Esophagus (tissue), 2 donors: ENCODE data around the gene HSDL2. TPM values are rescaled to one million over a fixed set of nuclear protein-coding genes. Genes with fewer than 3 reads are reported as not detected.
"Not testable (repeated sequence)": the region's sequence is repeated elsewhere in the genome, so short reads cannot be mapped to it uniquely, and the experiment has no call there.

ENCODE experiments used
- H3K27ac ChIP-seq, 2 donors: one replicate each; pipeline ENCODE4 v1.5.1; 2013; ENCODE audit warnings: low read depth in 2 of 2, mild to moderate bottlenecking in 2 of 2, inconsistent platforms in 1 of 2, low read length in 1 of 2, moderate library complexity in 1 of 2
- H3K27me3 ChIP-seq, 2 donors: one replicate each; pipeline ENCODE4 v1.6.1; 2013; ENCODE audit warnings: low read length in 2 of 2, control low read depth in 1 of 2, mild to moderate bottlenecking in 1 of 2; ENCODE audit not compliant: insufficient read depth in 2 of 2, control insufficient read depth in 1 of 2
- H3K36me3 ChIP-seq, 2 donors: one replicate each; pipeline ENCODE4 v1.6.1; 2013; ENCODE audit warnings: low read length in 1 of 2; ENCODE audit not compliant: control insufficient read depth in 2 of 2, insufficient read depth in 2 of 2
- H3K4me1 ChIP-seq, 2 donors: one replicate each; pipeline ENCODE4 v1.6.1; 2013; ENCODE audit warnings: low read length in 1 of 2; ENCODE audit not compliant: control insufficient read depth in 2 of 2, insufficient read depth in 2 of 2
- H3K4me3 ChIP-seq, 2 donors: one replicate each; pipeline ENCODE4 v1.5.1; 2013; ENCODE audit warnings: low read length in 2 of 2, mild to moderate bottlenecking in 2 of 2, low read depth in 1 of 2, moderate library complexity in 1 of 2
- H3K9me3 ChIP-seq, 2 donors: one replicate each; pipeline ENCODE4 v1.6.1; 2013; ENCODE audit warnings: mild to moderate bottlenecking in 2 of 2, low read depth in 1 of 2, low read length in 1 of 2, moderate library complexity in 1 of 2; ENCODE audit not compliant: control insufficient read depth in 2 of 2, insufficient read depth in 1 of 2
- WGBS, 2 donors: extraction: QIAGEN DNeasy Blood & Tissue Kit; methylation state at CpG; one replicate each; pipeline ENCODE4 v1.1.7; 2013; 5-methylcytosine and 5-hydroxymethylcytosine counted together
- polyA plus RNA-seq, 2 donors: library from polyadenylated mRNA; stranded (reverse); fragments of 200-250 nt; gene quantifications; one replicate each; pipeline ENCODE4 v1.2.3, GENCODE V29; 2013
- donor health status: healthy with polysubstance abuse.
- donor health status: Bipolar disorder and iron deficiency.

The HSDL2 gene
- polyA plus RNA-seq, 2 donors: 19.4 to 22.0 TPM

- peak overlapping the region in 1 of 2 donors; percentile 51 for H3K27ac ChIP-seq
- no peaks in the 10 kb centered on the region for H3K27me3 ChIP-seq
- 50 to 61% methylated on average over 5 of the region's 5 CpGs for WGBS, 2 donors
- peaks cover 0 to 4% of the 10 kb centered on the region in 2 donors for H3K4me1 ChIP-seq
- no peaks in the 10 kb centered on the region for H3K36me3 ChIP-seq
- no peak overlapping the region for H3K4me3 ChIP-seq
- no peaks in the 10 kb centered on the region for H3K9me3 ChIP-seq
Observed at GRCh38 chr9:112384690-112385089, 4.8 kb downstream of the HSDL2 start.

- Histone ChIP-seq H3K4me1 (no peaks in the 10 kb centered on the region), H3K27me3 (no peaks in the 10 kb centered on the region), H3K36me3 (no peaks in the 10 kb centered on the region), H3K9me3 (no peaks in the 10 kb centered on the region), H3K27ac (no peak overlapping the region), H3K4me3 (no peak overlapping the region)
- 88 to 89% methylated on average over 3 of the region's 3 CpGs for WGBS, 2 donors
Observed at GRCh38 chr9:112387115-112387514, 7.2 kb downstream of the HSDL2 start.

DNA sequence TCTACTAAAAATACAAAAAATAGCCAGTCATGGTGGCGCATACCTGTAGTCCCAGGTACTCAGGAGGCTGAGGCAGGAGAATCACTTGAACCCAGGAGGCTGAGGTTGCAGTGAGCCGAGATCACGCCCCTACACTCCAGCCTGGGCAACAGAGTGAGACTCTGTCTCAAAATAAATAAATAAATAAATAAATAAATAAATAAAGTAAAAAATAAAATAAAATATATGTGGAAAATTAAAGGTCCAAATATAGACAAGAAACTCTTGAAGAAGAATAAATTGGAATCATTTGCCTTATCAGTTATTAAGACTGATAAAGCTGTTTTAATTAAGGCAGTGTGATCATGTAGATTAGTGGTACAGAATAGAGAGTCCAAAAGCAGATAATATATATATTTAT, 10.0 kb downstream of the HSDL2 start:
- H3K36me3 ChIP-seq, H3K27ac ChIP-seq, H3K9me3 ChIP-seq, H3K27me3 ChIP-seq, H3K4me3 ChIP-seq, H3K4me1 ChIP-seq: not testable (repeated sequence)
- 98% methylated on average over 3 of the region's 3 CpGs for WGBS, 2 donors

- H3K36me3 ChIP-seq, H3K4me3 ChIP-seq, H3K27ac ChIP-seq, H3K9me3 ChIP-seq, H3K27me3 ChIP-seq, H3K4me1 ChIP-seq: not testable (repeated sequence)
- 82 to 88% methylated on average over 4 of the region's 4 CpGs for WGBS, 2 donors
Observed at GRCh38 chr9:112391936-112392560, 12.1 kb downstream of the HSDL2 start.

DNA sequence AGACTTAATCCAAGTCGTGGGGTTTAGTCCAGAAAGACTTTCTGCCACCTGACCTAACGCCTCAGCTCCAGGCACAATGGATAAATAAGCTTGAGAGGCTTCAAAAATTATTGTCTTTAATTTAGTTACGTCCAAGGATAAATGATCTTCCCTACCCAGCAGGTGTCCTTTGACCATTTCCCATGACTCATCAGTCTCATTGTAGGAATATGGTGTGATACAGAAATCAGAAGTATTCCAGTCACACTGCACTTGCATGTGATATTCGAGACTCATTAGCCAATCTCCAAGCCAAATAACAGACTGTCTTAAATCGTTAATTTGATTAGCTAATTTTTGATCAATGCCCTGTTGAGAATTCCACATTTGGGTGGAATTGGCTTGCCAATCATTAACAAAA, 13.2 kb downstream of the HSDL2 start:
- H3K4me1 ChIP-seq: not testable (repeated sequence)
- 90 to 93% methylated on average over 5 of the region's 5 CpGs for WGBS, 2 donors

GRCh38 chr9:112396416-112396815, 16.5 kb downstream of the HSDL2 start:
- 87 to 96% methylated on average over 6 of the region's 6 CpGs for WGBS, 2 donors
- Histone ChIP-seq H3K36me3 (no peaks in the 10 kb centered on the region), H3K9me3 (peaks cover 0 to 2% of the 10 kb centered on the region in 2 donors), H3K4me3 (no peak overlapping the region), H3K27me3 (no peaks in the 10 kb centered on the region), H3K27ac (no peak overlapping the region), H3K4me1 (no peaks in the 10 kb centered on the region)

More for the DNA sequence above, 13.2 kb downstream of the HSDL2 start:
- H3K4me3 ChIP-seq, H3K9me3 ChIP-seq, H3K27ac ChIP-seq, H3K27me3 ChIP-seq, H3K36me3 ChIP-seq: not testable (repeated sequence)

DNA sequence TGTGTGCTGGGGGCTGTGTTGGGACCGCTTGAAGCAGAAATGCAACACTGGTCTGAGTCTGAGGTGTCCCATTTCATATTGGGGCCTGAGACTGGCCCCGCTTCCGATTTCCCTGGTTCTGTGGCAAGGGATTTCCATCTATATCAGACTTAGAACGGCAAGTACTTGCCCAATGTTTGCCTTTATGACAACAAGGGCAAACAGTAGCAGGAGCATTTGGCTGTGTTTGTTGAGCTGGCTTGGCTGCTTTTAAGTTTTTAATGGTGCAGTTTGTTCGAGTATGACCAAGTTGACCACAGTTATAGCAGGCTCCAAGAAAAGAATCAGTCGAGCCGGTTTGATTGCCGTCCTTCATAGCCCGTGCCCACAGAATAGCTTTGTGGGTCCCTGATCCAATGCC, 17.0 kb downstream of the HSDL2 start:
- no peaks in the 10 kb centered on the region for H3K4me1 ChIP-seq
- no peak overlapping the region for H3K27ac ChIP-seq
- no peak overlapping the region for H3K4me3 ChIP-seq
- 93 to 96% methylated on average over 9 of the region's 9 CpGs for WGBS, 2 donors
- no peaks in the 10 kb centered on the region for H3K27me3 ChIP-seq
- H3K36me3 ChIP-seq: no peaks in the 10 kb centered on the region
- H3K9me3 ChIP-seq: peaks cover 0 to 2% of the 10 kb centered on the region in 2 donors

GRCh38 chr9:112401175-112401815, 21.4 kb downstream of the HSDL2 start:
- no peak overlapping the region for H3K4me3 ChIP-seq
- WGBS, 2 donors: 92 to 94% methylated on average over 6 of the region's 6 CpGs
- H3K27ac ChIP-seq: no peak overlapping the region
- H3K36me3 ChIP-seq: no peaks in the 10 kb centered on the region
- no peaks in the 10 kb centered on the region for H3K27me3 ChIP-seq
- no peaks in the 10 kb centered on the region for H3K4me1 ChIP-seq
- H3K9me3 ChIP-seq: peaks cover 0 to 2% of the 10 kb centered on the region in 2 donors

- Histone ChIP-seq H3K9me3 (no peaks in the 10 kb centered on the region), H3K36me3 (peaks cover 0 to 2% of the 10 kb centered on the region in 2 donors), H3K27me3 (no peaks in the 10 kb centered on the region), H3K27ac (no peak overlapping the region), H3K4me3 (no peak overlapping the region), H3K4me1 (no peaks in the 10 kb centered on the region)
- WGBS, 2 donors: 80 to 93% methylated on average over 4 of the region's 4 CpGs
Observed at GRCh38 chr9:112403614-112404201, 23.8 kb downstream of the HSDL2 start.

DNA sequence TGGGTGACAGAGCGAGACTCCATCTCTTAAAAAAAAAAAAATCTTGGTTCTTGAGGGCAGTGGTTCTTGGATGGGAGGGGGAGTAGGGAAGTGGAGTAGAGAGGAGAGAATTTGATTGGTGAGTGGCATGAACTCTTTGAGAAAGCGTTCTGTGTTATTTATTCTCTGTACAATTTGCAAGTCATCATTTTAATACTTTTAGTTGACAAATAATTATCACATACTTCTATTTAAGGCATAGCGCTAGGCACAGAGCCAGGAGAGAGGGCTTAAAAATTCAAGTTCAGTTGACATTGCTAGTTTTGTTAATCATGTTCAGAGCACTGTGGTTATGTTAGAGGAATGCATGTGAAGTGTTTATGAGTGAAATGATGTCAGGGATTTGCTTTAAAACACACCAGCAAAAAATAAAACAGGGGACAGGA, 24.6 kb downstream of the HSDL2 start:
- WGBS, 2 donors: 71 to 73% methylated on average over 3 of the region's 3 CpGs
- H3K4me1 ChIP-seq: no peaks in the 10 kb centered on the region

More for the DNA sequence above, 24.6 kb downstream of the HSDL2 start:
- Histone ChIP-seq H3K27me3 (no peaks in the 10 kb centered on the region), H3K9me3 (no peaks in the 10 kb centered on the region), H3K27ac (no peak overlapping the region), H3K4me3 (no peak overlapping the region), H3K36me3 (peaks cover 0 to 2% of the 10 kb centered on the region in 2 donors)
